Activated CD4-positive, alpha-beta T cell treated with anti-CD3 and anti-CD28 coated beads, Interleukin-10, Interleukin-2, amounts not matched to agents 100 ng/mL and 50 ng/mL, durations not matched to agents 16 hours and 8 hours (primary cell): ENCODE results near the gene GPX5.
A peak's percentile ranks its signal among the peaks of the same experiment; 100 is the strongest.
"Not testable (repeated sequence)": the region's sequence is repeated elsewhere in the genome, so short reads cannot be mapped to it uniquely, and the experiment has no call there.

Source experiments
- DNase-seq: peaks from one replicate; pipeline ENCODE4 v3.0.0-alpha.2; 2020

The GPX5 gene

GRCh38 chr6:28525496-28526039 lies at the start of gene GPX5:
Gene GPX5 (plus strand): TSS chr6:28525881. CDS start chr6:28526014, 133 bp downstream.
- DNase-seq: no peak

- DNase-seq: no peak
Observed at GRCh38 chr6:28478518-28478917, 47.2 kb upstream of the GPX5 start.

GRCh38 chr6:28480253-28480932 lies 45.3 kb upstream of the GPX5 start:
- no peak for DNase-seq

- no peak for DNase-seq
Observed at GRCh38 chr6:28485482-28485881, 40.2 kb upstream of the GPX5 start.

GRCh38 chr6:28486533-28486932 lies 39.1 kb upstream of the GPX5 start:
- no peak for DNase-seq

GRCh38 chr6:28486988-28487742 lies 38.5 kb upstream of the GPX5 start:
- no peak for DNase-seq

GRCh38 chr6:28488916-28489365 lies 36.7 kb upstream of the GPX5 start:
- DNase-seq: peak; percentile 84

GRCh38 chr6:28489366-28490204 lies 36.1 kb upstream of the GPX5 start:
- DNase-seq: peak; percentile 77

- DNase-seq: no peak
Observed at GRCh38 chr6:28490205-28490890, 35.3 kb upstream of the GPX5 start.

GRCh38 chr6:28491984-28492317 lies 33.7 kb upstream of the GPX5 start:
- DNase-seq: no peak

GRCh38 chr6:28496099-28496779 lies 29.4 kb upstream of the GPX5 start:
- no peak for DNase-seq

- no peak for DNase-seq
Observed at GRCh38 chr6:28497306-28497705, 28.4 kb upstream of the GPX5 start.

GRCh38 chr6:28497893-28498292 lies 27.8 kb upstream of the GPX5 start:
- DNase-seq: no peak

- no peak for DNase-seq
Observed at GRCh38 chr6:28501259-28501658, 24.4 kb upstream of the GPX5 start.

- not testable (repeated sequence) for DNase-seq
Observed at GRCh38 chr6:28502136-28502535, 23.5 kb upstream of the GPX5 start.

- not testable (repeated sequence) for DNase-seq
Observed at GRCh38 chr6:28502709-28503305, 22.9 kb upstream of the GPX5 start.

- no peak for DNase-seq
Observed at GRCh38 chr6:28505733-28506132, 19.9 kb upstream of the GPX5 start.

- DNase-seq: no peak
Observed at GRCh38 chr6:28506807-28507475, 18.7 kb upstream of the GPX5 start.

- no peak for DNase-seq
Observed at GRCh38 chr6:28511628-28512300, 13.9 kb upstream of the GPX5 start.

- not testable (repeated sequence) for DNase-seq
Observed at GRCh38 chr6:28512387-28512786, 13.3 kb upstream of the GPX5 start.
